GM12878 (cell line): ENCODE data around the gene CHRND. TPM values are rescaled to one million over a fixed set of nuclear protein-coding genes. Genes with fewer than 3 reads are reported as not detected.

Experiments used
- ATAC-seq: fragments of 200-7000 bp; cut with Tn5 transposase; 3 replicates; pipeline ENCODE4 v1.9.1; 2020; ENCODE audit warnings: mild to moderate bottlenecking, moderate library complexity
- BruUV-seq: library from RNA; stranded (reverse); fragments of 400-500 nt; replicated peaks from 2 replicates; lab custom pipeline; 2021; lab: Mats Ljungman, UMichigan
- CTCF ChIA-PET: fragments of 300-600 bp; sonication (Branson Sonifier 250); formaldehyde crosslinking; extraction: SDS; loops from one replicate; lab custom pipeline; 2021; ENCODE audit warnings: inconsistent platforms; lab: Yijun Ruan, JAX
- POLR2A ChIA-PET: fragments of 350-600 bp; formaldehyde crosslinking; extraction: SDS; loops from one replicate; lab custom pipeline; 2021; ENCODE audit warnings: inconsistent platforms; lab: Charles Lee
- RAD21 ChIA-PET: fragments of 300-600 bp; sonication (Branson Sonifier 250); formaldehyde crosslinking; loops from one replicate; lab custom pipeline; 2023; ENCODE audit warnings: antibody characterized with exemption; ENCODE audit not compliant: unreplicated experiment; lab: Charles Lee
- SMC1A ChIA-PET: fragments of 300-600 bp; sonication (Branson Sonifier 250); formaldehyde crosslinking; loops from one replicate; lab custom pipeline; 2023; ENCODE audit not compliant: unreplicated experiment, uncharacterized antibody; lab: Charles Lee
- DNase-seq: peaks from one replicate; pipeline ENCODE4 v3.0.0-alpha.2; 2011; ENCODE audit warnings: low read depth, low spot score
- FAIRE-seq: peaks from 3 replicates; lab custom pipeline; 2011; peaks lifted over from hg19 to GRCh38; lab: Jason Lieb, UNC
- H2AFZ ChIP-seq: 2 replicates; pipeline ENCODE4 v1.6.0; 2011; ENCODE audit warnings: low read depth, low read length, control low read depth; ENCODE audit not compliant: control insufficient read depth
- H3K27ac ChIP-seq: 2 replicates; pipeline ENCODE4 v1.5.1; 2011; ENCODE audit warnings: control low read depth; ENCODE audit not compliant: control insufficient read depth, insufficient read depth
- H3K27me3 ChIP-seq, 2 experiments: replicated peaks in 1 of 2; 2 replicates each; pipeline versions ENCODE4 v1.6.0 to v1.6.1; 2011; ENCODE audit warnings: low read length in 1 of 2; ENCODE audit not compliant: control insufficient read depth in 2 of 2, insufficient read depth in 2 of 2
- H3K36me3 ChIP-seq, 2 experiments: 2 replicates each; pipeline ENCODE4 v1.5.1; 2011; ENCODE audit warnings: low read length in 1 of 2; ENCODE audit not compliant: control insufficient read depth in 2 of 2, insufficient read depth in 2 of 2
- H3K4me1 ChIP-seq: 2 replicates; pipeline ENCODE4 v1.6.1; 2011; ENCODE audit warnings: mild to moderate bottlenecking, low read length, moderate library complexity, mixed read lengths; ENCODE audit not compliant: control insufficient read depth, insufficient read depth
- H3K4me2 ChIP-seq: 2 replicates; pipeline ENCODE4 v1.6.0; 2011; ENCODE audit warnings: control low read depth; ENCODE audit not compliant: control insufficient read depth, insufficient read depth
- H3K4me3 ChIP-seq: fragments of 200-600 bp; sonication (generic); 2 replicates; pipeline ENCODE4 v1.5.1; 2016
- H3K79me2 ChIP-seq: 2 replicates; pipeline ENCODE4 v1.6.0; 2011; ENCODE audit warnings: low read length; ENCODE audit not compliant: control insufficient read depth, insufficient read depth
- H3K9ac ChIP-seq: 2 replicates; pipeline ENCODE4 v1.8.0; 2011; ENCODE audit warnings: low read length, control low read depth, mixed read lengths; ENCODE audit not compliant: control insufficient read depth, insufficient read depth
- H3K9me3 ChIP-seq: replicated peaks from 3 replicates; pipeline ENCODE4 v1.5.1; 2011; ENCODE audit warnings: mild to moderate bottlenecking, low read length; ENCODE audit not compliant: control insufficient read depth, insufficient read depth
- H4K20me1 ChIP-seq: 2 replicates; pipeline ENCODE4 v1.6.0; 2011; ENCODE audit not compliant: control insufficient read depth, insufficient read depth
- CBX3 ChIP-seq: fragments of 200-600 bp; sonication (generic); IDR thresholded peaks from 2 replicates; pipeline ENCODE4 v1.6.1; 2016; ENCODE audit warnings: low read depth, borderline replicate concordance
- EED ChIP-seq: sonication (generic); IDR thresholded peaks from 2 replicates; pipeline ENCODE4 v1.6.1; 2016; ENCODE audit warnings: antibody characterized with exemption, low read depth
- FOXM1 ChIP-seq: IDR thresholded peaks from 2 replicates; pipeline ENCODE4 v1.6.1; 2012; ENCODE audit warnings: low read depth, mild to moderate bottlenecking, inconsistent platforms, low read length, moderate library complexity
- GATAD2B ChIP-seq: fragments of 450-650 bp; conservative IDR thresholded peaks from 2 replicates; pipeline ENCODE4 v1.6.1; 2017; ENCODE audit warnings: low read depth, mild to moderate bottlenecking, moderate library complexity
- JUND ChIP-seq: IDR thresholded peaks from 2 replicates; pipeline ENCODE4 v1.6.1; 2012; ENCODE audit warnings: low read depth, mild to moderate bottlenecking, low read length, improper control_type of control experiment, moderate library complexity
- KAT2A ChIP-seq: conservative IDR thresholded peaks from 2 replicates; pipeline ENCODE4 v1.6.1; 2011; ENCODE audit warnings: low read depth, low read length; ENCODE audit not compliant: control insufficient read depth
- KDM1A ChIP-seq: fragments of 200-600 bp; sonication (generic); IDR thresholded peaks from 2 replicates; pipeline ENCODE4 v1.6.1; 2016; ENCODE audit warnings: borderline replicate concordance
- KLF5 ChIP-seq: fragments of 450-650 bp; IDR thresholded peaks from 2 replicates; pipeline ENCODE4 v1.6.1; 2014; ENCODE audit warnings: mild to moderate bottlenecking; ENCODE audit not compliant: partially characterized antibody
- LARP7 ChIP-seq: fragments of 450-650 bp; IDR thresholded peaks from 2 replicates; pipeline ENCODE4 v1.6.1; 2017; ENCODE audit warnings: mild to moderate bottlenecking
- NFIC ChIP-seq: IDR thresholded peaks from 2 replicates; pipeline ENCODE4 v1.6.1; 2012; ENCODE audit warnings: low read depth, mild to moderate bottlenecking, inconsistent platforms, low read length, moderate library complexity
- NFYA ChIP-seq: IDR thresholded peaks from 2 replicates; pipeline ENCODE4 v1.6.1; 2011; ENCODE audit warnings: low read depth, mild to moderate bottlenecking, low read length, improper control_type of control experiment, borderline replicate concordance
- POU2F2 ChIP-seq: IDR thresholded peaks from 3 replicates; pipeline ENCODE4 v1.6.1; 2011; ENCODE audit warnings: low read depth, mild to moderate bottlenecking, low read length, borderline replicate concordance
- RUNX3 ChIP-seq: IDR thresholded peaks from 2 replicates; pipeline ENCODE4 v1.6.1; 2012; ENCODE audit warnings: low read length, inconsistent platforms
- STAT3 ChIP-seq: IDR thresholded peaks from 2 replicates; pipeline ENCODE4 v1.6.1; 2011; ENCODE audit warnings: low read depth, low read length, improper control_type of control experiment
- TBL1XR1 ChIP-seq: IDR thresholded peaks from 2 replicates; pipeline ENCODE4 v1.6.1; 2012; ENCODE audit warnings: low read depth, low read length, improper control_type of control experiment
- TCF3 ChIP-seq: IDR thresholded peaks from 2 replicates; pipeline ENCODE4 v1.6.1; 2012; ENCODE audit warnings: low read depth, mild to moderate bottlenecking, low read length, borderline replicate concordance; ENCODE audit not compliant: insufficient read depth
- ZNF217 ChIP-seq: fragments of 450-650 bp; IDR thresholded peaks from 2 replicates; pipeline ENCODE4 v1.6.1; 2017; ENCODE audit warnings: antibody characterized with exemption, mild to moderate bottlenecking
- ZZZ3 ChIP-seq: IDR thresholded peaks from 2 replicates; pipeline ENCODE4 v1.6.1; 2011; ENCODE audit warnings: low read depth; ENCODE audit not compliant: control insufficient read depth, insufficient read length
- WGBS: methylation state at CpG from one replicate; pipeline ENCODE4 v1.1.6; 2016; ENCODE audit warnings: low lambda C conversion rate; ENCODE audit not compliant: insufficient replicate concordance, insufficient coverage; ENCODE audit errors: missing lambda C conversion rate; 5-methylcytosine and 5-hydroxymethylcytosine counted together
- in situ Hi-C: fragments of 300-500 bp; cut with MboI; formaldehyde crosslinking; loops from 9 replicates; pipeline ENCODE4 v1.14.3; 2018; ENCODE audit warnings: mixed read lengths
- intact Hi-C: fragments of 100-400 bp; cut with micrococcal nuclease; formaldehyde crosslinking; loops from one replicate; pipeline ENCODE4 v1.14.2; 2022; ENCODE audit not compliant: unreplicated experiment
- polyA plus RNA-seq, 11 experiments: library from polyadenylated mRNA; depleted of rRNA in 4 of 11; unstranded in 6 of 11; stranded (reverse) in 5 of 11; fragments of >200 nt; fragmentation: Nextera tagmentation in 4 of 11; fragmentation: Illumina TruSeq in 1 of 11; extraction: Ambion mirVana in 4 of 11; extraction: Trizol in 1 of 11; gene quantifications; 1 replicate in 1 of 11; 2 replicates in 10 of 11; pipeline versions ENCODE4 v1.2.1 to v1.2.3, GENCODE V29; 2011 to 2016; ENCODE audit warnings: inconsistent platforms in 2 of 11, missing spikeins in 2 of 11, low read depth in 1 of 11
- total RNA-seq, 4 experiments: library from RNA; depleted of rRNA in 3 of 4; stranded (reverse); fragments of >200 nt in 3 of 4; fragmentation: Illumina TruSeq in 1 of 4; extraction: Trizol in 1 of 4; gene quantifications; 2 replicates each; pipeline versions ENCODE4 v1.2.1 to v1.2.3, GENCODE V29; 2013 to 2021
- TF ChIP-seq, protein P1 (sequence below): fragments of 450-650 bp; IDR thresholded peaks from 2 replicates; pipeline ENCODE4 v1.6.1; 2016; ENCODE audit warnings: mild to moderate bottlenecking

Gene CHRND
- total and polyA plus RNA-seq, 10 of the 15 experiments (the other 5 are each of a cell fraction or from before 2014, with no cell fraction given): not detected

DNA sequence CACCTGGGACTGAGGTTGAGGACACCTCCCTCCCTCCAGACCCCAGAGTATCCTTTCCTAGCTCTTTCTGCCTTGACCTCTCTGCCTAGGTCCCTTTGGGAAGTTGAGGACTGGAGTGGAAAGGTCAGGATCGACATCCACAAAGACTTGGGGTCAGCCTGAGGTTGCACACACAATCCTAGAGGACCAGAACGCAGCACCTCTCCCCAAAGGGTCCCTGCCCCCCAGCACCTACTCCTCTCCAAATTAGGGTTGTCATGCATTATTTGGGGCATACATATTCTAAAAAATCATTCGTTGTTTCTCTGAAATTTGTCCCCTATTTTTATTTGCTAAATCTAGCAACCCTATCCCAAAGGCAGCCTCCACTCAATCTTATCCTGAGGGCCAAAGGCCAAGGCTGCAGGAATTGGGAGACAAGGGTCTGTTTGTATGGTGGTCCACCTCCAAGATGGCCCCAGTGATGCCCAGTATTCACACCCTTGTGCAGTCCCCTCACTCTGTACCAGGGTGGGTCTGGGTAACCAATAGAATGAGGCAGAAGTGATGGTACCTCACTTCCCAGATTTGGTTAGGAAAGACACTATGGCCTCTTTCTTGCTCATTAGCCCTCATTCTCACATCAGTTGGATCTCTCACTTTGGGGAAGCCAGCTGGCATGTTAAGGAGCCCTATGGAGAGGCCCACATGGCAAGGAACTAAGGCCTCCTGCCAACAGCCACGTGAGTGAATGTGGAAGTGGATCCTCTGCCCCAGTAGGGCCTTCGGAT is 10.0 kb downstream of the CHRND start:
- Histone ChIP-seq H4K20me1 (no peaks in the 10 kb centered on the region), H3K4me1 (peaks cover 4% of the 10 kb centered on the region; the same call in 1 of the 2 replicates), H3K27me3 (no peaks in the 10 kb centered on the region), H3K79me2 (no peaks in the 10 kb centered on the region), H3K9ac (no peak overlapping the region), H3K4me2 (no peak overlapping the region), H3K27ac (no peak overlapping the region), H3K36me3 (no peaks in the 10 kb centered on the region), H3K4me3 (no peak overlapping the region), H2AFZ (no peak overlapping the region), H3K9me3 (peaks cover 6% of the 10 kb centered on the region; the same call in 2 of the 3 replicates)
- no TSS peak for BruUV-seq
- SMC1A ChIA-PET: no interaction called here
- RAD21 ChIA-PET: no interaction called here
- CTCF ChIA-PET: no interaction called here
- POLR2A ChIA-PET: no interaction called here
- 48% methylated on average over 5 of the region's 5 CpGs for WGBS
- no peak for DNase-seq
- no peak for ATAC-seq
- in situ Hi-C loops (no loop called here), intact Hi-C loops (no loop called here)
- FAIRE-seq: no peak
- TF ChIP-seq, protein P1, sequence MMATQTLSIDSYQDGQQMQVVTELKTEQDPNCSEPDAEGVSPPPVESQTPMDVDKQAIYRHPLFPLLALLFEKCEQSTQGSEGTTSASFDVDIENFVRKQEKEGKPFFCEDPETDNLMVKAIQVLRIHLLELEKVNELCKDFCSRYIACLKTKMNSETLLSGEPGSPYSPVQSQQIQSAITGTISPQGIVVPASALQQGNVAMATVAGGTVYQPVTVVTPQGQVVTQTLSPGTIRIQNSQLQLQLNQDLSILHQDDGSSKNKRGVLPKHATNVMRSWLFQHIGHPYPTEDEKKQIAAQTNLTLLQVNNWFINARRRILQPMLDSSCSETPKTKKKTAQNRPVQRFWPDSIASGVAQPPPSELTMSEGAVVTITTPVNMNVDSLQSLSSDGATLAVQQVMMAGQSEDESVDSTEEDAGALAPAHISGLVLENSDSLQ: no peak
- TF ChIP-seq RUNX3 (no peak), KAT2A (no peak), NFIC (no peak), FOXM1 (no peak), POU2F2 (no peak), LARP7 (no peak), JUND (no peak), KLF5 (no peak), EED (no peak), GATAD2B (no peak), TCF3 (no peak), TBL1XR1 (no peak), STAT3 (no peak), NFYA (no peak), ZNF217 (no peak), ZZZ3 (no peak), CBX3 (no peak), KDM1A (no peak)
